PC-9 (cell line): ENCODE data around the gene ACTG1.

Experiments used
- EZH2 ChIP-seq: fragments of 200-600 bp; sonication (generic); IDR thresholded peaks from 2 replicates; pipeline ENCODE4 v1.8.0; 2017; ENCODE audit warnings: antibody characterized with exemption, low read depth
- TF ChIP-seq, protein P1 (sequence below): fragments of 200-600 bp; sonication (generic); conservative IDR thresholded peaks from 2 replicates; pipeline ENCODE4 v1.6.1; 2017; ENCODE audit warnings: mixed run types, antibody characterized with exemption, mild to moderate bottlenecking, moderate library complexity

DNA sequence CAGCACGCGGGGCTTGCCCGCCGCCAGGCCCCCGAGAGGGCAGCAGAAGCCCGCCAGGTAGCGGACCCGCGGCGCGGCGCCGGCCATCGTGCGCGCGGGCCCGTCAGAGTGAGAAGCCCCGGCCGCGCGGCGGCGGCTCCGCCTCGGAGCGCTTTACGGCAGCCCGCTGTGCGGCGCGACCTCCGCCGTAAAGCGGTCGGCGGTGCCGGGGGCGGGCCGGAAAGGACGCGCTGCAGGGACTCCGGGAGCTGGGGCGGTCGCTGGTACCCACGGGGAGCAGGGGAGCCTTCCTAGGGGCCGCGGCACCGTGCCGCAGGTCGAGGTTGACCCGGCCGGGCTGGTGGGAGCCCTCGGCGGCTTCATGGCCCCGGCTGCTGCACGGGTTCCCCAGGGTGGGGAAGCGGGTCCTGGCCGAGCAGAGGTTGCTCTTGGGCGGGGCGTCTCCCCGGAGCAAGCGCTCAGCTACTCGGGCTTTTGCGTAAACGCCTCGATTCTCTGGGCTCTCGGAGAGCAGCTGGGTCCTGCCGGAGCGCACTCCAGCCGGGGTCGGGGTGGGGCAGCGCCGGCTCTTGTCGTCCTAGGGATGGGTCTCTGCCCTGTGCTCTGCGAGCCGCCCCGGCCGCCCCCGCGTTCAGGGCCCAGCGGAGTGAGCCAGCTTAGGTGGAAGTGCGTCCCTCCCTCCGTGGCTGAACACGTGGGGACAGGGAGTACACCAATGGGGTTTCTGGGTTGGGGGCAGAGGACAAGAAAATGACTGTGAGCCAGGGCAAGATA is 39.8 kb upstream of the ACTG1 start, which contains the start of gene FAAP100:
- TF ChIP-seq, protein P1, sequence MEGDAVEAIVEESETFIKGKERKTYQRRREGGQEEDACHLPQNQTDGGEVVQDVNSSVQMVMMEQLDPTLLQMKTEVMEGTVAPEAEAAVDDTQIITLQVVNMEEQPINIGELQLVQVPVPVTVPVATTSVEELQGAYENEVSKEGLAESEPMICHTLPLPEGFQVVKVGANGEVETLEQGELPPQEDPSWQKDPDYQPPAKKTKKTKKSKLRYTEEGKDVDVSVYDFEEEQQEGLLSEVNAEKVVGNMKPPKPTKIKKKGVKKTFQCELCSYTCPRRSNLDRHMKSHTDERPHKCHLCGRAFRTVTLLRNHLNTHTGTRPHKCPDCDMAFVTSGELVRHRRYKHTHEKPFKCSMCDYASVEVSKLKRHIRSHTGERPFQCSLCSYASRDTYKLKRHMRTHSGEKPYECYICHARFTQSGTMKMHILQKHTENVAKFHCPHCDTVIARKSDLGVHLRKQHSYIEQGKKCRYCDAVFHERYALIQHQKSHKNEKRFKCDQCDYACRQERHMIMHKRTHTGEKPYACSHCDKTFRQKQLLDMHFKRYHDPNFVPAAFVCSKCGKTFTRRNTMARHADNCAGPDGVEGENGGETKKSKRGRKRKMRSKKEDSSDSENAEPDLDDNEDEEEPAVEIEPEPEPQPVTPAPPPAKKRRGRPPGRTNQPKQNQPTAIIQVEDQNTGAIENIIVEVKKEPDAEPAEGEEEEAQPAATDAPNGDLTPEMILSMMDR: no peak
- TF ChIP-seq EZH2: no peak
